NB4 (cell line): ENCODE data around the gene PAMR1.

Source experiments
- MYC ChIP-seq: IDR thresholded peaks from 2 replicates; pipeline ENCODE4 v1.6.1; 2011; ENCODE audit warnings: low read depth, low read length
- POLR2A ChIP-seq: IDR thresholded peaks from 2 replicates; pipeline ENCODE4 v1.6.1; 2011; ENCODE audit warnings: mild to moderate bottlenecking; ENCODE audit not compliant: insufficient read length; ENCODE audit errors: extremely low read depth
- TF ChIP-seq, protein P1 (sequence below): IDR thresholded peaks from one replicate; pipeline ENCODE4 v1.5.1; 2012; ENCODE audit warnings: low read depth, low read length
- TF ChIP-seq, protein P2 (sequence below): IDR thresholded peaks from 2 replicates; pipeline ENCODE4 v1.6.1; 2011; ENCODE audit warnings: low read depth, low read length

DNA sequence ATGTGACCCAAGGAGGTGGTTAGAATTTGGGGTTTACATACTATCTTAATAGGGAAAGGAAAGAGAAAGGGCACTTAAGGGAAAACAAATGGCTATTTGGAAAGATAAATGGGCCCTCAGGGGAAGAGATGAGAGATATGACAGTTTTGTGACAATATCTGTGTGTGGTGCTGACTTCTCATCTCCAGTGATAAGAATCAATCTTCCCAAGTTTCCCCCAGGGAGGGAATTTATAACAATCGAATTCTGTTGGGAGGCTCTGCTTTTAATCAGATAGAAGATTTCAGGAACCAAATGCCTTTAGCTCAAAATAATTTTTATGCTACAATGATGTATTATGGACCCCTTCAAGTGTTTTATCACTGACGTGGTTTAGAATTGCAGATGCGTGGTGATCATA, 46.3 kb upstream of the PAMR1 start:
- TF ChIP-seq, protein P1, sequence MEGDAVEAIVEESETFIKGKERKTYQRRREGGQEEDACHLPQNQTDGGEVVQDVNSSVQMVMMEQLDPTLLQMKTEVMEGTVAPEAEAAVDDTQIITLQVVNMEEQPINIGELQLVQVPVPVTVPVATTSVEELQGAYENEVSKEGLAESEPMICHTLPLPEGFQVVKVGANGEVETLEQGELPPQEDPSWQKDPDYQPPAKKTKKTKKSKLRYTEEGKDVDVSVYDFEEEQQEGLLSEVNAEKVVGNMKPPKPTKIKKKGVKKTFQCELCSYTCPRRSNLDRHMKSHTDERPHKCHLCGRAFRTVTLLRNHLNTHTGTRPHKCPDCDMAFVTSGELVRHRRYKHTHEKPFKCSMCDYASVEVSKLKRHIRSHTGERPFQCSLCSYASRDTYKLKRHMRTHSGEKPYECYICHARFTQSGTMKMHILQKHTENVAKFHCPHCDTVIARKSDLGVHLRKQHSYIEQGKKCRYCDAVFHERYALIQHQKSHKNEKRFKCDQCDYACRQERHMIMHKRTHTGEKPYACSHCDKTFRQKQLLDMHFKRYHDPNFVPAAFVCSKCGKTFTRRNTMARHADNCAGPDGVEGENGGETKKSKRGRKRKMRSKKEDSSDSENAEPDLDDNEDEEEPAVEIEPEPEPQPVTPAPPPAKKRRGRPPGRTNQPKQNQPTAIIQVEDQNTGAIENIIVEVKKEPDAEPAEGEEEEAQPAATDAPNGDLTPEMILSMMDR, result no peak
- TF ChIP-seq, protein P2, sequence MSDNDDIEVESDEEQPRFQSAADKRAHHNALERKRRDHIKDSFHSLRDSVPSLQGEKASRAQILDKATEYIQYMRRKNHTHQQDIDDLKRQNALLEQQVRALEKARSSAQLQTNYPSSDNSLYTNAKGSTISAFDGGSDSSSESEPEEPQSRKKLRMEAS, result no peak
- TF ChIP-seq POLR2A, result no peak
- no peak for TF ChIP-seq MYC
